GM12891 (cell line): ENCODE measurements around the gene CCSAP.

Experiments used
- POLR2A ChIP-seq: IDR thresholded peaks from 2 replicates; pipeline ENCODE4 v1.6.1; 2011; ENCODE audit warnings: low read depth, low read length, control low read depth
- POLR2AphosphoS5 ChIP-seq: IDR thresholded peaks from 2 replicates; pipeline ENCODE4 v1.6.1; 2011; ENCODE audit warnings: low read depth, low read length, control low read depth
- TAF1 ChIP-seq: IDR thresholded peaks from 2 replicates; pipeline ENCODE4 v1.6.1; 2011; ENCODE audit warnings: low read depth, low read length, control low read depth

DNA sequence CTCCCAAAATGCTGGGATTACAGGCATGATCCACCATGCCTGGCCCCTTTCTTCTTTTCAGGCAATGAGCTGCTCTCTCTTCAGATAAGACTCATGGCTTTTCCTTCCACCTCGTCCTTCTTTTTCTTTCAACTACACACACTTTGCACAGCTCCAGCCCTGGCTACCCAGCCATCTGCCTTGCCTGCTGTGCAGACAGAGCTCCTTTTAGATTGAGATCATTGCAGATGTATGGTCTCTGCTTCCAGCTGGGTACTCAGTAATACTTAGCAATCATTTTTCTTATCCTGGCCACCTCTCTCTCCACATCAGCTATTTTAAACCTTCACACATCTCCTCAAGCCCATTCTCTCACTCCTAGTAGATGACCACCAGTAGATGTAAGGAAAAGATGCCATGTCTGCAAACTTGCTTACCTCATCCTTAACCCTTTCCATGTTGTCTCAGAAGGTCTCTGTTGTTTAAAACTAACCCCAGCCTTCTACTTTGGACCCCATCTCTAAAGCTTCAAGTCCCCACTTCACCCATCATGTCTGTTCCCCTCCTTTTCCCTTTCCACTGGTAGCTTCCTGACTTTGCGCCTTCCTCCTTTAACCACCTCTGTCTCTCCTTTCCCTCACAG lies 64.6 kb downstream of the CCSAP start:
- no peak for TF ChIP-seq POLR2A
- no peak for TF ChIP-seq TAF1
- no peak for TF ChIP-seq POLR2AphosphoS5
